ENCODE results near the gene CREBBP.
"Not testable (repeated sequence)": the region's sequence is repeated elsewhere in the genome, so short reads cannot be mapped to it uniquely, and the experiment has no call there.

The CREBBP gene

GRCh38 chr16:3880623-3881498 is at the start of gene CREBBP:
TSS of gene CREBBP (minus strand) at chr16:3880713. CDS start at chr16:3879916, 797 bp downstream.
- no peak for FAIRE-seq
- TF ChIP-seq POLR2A (IDR thresholded peaks at IDR 0.05; ENCODE audit: low read depth, low read length): peak; percentile 59
- DNase-seq (ENCODE audit: insufficient read length, low spot score): peak; percentile 79

DNA sequence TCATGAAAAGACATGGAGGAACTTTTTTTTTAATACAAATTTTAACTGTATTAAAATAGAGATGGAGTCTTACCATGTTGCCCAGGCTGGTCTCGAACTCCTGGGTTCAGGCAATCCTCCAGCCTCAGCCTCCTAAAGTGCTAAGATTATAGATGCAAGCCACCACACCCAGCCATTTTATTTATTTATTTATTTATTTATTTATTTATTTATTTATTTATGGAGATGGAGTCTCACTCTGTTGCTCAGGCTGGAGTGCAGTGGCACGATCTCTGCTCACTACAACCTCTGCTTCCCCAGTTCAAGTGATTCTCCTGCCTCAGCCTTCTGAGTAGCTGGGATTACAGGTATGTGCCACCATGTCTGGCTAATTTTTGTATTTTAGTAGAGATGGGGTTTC is 46.6 kb upstream of the CREBBP start:
- not testable (repeated sequence) for FAIRE-seq

DNA sequence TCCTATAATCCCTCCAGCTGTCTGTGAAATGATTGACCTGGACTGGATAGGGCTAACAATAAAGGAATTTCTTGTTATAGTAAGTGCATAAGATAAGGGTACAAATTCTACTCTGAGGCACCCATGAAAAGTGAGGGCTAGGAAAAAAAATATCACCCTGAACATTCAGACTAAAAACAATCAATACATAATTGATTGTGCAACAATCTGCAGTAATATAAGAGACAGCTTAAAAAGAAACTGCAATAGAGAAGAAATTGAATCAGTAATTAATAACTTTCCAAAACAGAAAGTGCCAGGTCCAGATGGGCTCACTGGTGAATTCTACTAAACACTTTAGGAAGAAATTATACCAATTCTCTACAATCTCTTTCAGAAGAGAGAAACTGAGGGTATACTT is 44.2 kb upstream of the CREBBP start:
- FAIRE-seq: no peak

More for the DNA sequence above, 46.6 kb upstream of the CREBBP start:
- DNase-seq (ENCODE audit: insufficient read length, low spot score): not testable (repeated sequence)

DNA sequence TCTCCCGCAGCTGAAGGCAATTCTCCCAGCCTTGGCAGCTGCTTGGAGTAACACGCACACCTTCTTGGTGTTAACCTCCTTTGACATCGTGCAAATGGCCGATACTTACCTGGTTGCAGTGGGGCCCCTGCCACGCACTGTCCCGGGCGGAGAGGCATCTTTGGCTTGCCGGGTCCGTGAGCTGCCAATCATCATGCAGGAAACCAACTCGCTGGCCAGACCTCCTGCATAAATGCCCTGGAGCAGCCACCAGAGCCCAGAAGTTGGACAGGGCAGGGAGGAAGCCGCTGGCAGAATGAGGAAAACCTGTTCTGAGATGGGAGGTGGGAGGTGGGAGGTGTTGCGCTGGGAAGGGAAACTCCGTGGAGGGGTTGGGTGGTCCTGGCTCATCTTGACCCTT is 41.7 kb upstream of the CREBBP start:
- TF ChIP-seq POLR2A (IDR thresholded peaks at IDR 0.05; ENCODE audit: low read depth, low read length): no peak
- FAIRE-seq (no peak), DNase-seq (ENCODE audit: insufficient read length, low spot score) (no peak)

More for the DNA sequence above, 44.2 kb upstream of the CREBBP start:
- DNase-seq (ENCODE audit: insufficient read length, low spot score): no peak
- no peak for TF ChIP-seq POLR2A (IDR thresholded peaks at IDR 0.05; ENCODE audit: low read depth, low read length)

GRCh38 chr16:3920206-3920605 is 39.7 kb upstream of the CREBBP start:
- TF ChIP-seq POLR2A (IDR thresholded peaks at IDR 0.05; ENCODE audit: low read depth, low read length): no peak
- FAIRE-seq (no peak), DNase-seq (ENCODE audit: insufficient read length, low spot score) (no peak)

GRCh38 chr16:3919413-3919812 is 38.9 kb upstream of the CREBBP start:
- DNase-seq (ENCODE audit: insufficient read length, low spot score) (no peak), FAIRE-seq (no peak)
- TF ChIP-seq POLR2A (IDR thresholded peaks at IDR 0.05; ENCODE audit: low read depth, low read length): no peak

DNA sequence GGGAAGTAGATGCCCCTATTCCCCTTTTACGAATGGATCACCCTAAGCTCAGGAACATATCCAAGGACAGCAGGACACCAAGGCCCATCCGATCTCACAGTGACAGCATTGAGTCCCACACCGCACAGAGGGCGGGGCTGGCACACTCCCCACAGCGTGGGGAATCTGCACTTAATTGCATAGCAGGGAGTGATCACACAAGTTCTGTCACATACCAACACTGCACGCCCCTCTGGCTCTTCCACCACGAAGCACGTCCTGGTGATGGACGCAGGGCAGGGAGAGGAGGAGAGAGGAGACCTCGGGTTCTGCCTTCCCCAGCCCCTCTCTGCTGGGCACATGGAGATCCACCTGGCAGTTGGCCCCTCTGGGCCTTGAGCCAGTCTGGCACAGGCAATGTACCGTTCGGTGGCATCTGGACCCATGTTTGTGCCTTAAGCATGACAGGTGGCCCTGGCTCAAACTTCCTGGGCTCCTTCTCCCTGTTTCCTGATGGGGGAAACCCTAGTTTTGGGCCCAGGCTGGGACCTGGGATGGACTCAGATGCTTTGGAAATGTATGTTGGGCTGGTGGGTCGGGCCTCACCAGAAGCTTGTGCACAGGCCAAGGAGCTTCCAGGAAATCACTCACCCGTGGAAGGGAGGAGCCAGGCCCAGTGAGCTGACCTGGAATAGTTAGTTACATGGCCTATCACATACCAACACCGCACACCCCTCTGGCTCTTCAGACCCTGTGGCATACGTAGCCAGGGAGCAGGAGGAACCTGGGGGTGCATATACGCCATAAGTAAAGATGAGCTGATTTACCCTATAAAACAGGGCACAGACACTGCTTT is 35.1 kb upstream of the CREBBP start:
- DNase-seq (ENCODE audit: insufficient read length, low spot score) (no peak), FAIRE-seq (no peak)
- no peak for TF ChIP-seq POLR2A (IDR thresholded peaks at IDR 0.05; ENCODE audit: low read depth, low read length)

GRCh38 chr16:3912897-3913296 is 32.4 kb upstream of the CREBBP start:
- no peak for TF ChIP-seq POLR2A (IDR thresholded peaks at IDR 0.05; ENCODE audit: low read depth, low read length)
- FAIRE-seq (no peak), DNase-seq (ENCODE audit: insufficient read length, low spot score) (no peak)

- FAIRE-seq (no peak), DNase-seq (ENCODE audit: insufficient read length, low spot score) (no peak)
- TF ChIP-seq POLR2A (IDR thresholded peaks at IDR 0.05; ENCODE audit: low read depth, low read length): no peak
These were observed 31.9 kb upstream of the CREBBP start for GRCh38 chr16:3912373-3912772.

GRCh38 chr16:3911741-3912140 is 31.2 kb upstream of the CREBBP start:
- not testable (repeated sequence) for FAIRE-seq; DNase-seq (ENCODE audit: insufficient read length, low spot score)

DNA sequence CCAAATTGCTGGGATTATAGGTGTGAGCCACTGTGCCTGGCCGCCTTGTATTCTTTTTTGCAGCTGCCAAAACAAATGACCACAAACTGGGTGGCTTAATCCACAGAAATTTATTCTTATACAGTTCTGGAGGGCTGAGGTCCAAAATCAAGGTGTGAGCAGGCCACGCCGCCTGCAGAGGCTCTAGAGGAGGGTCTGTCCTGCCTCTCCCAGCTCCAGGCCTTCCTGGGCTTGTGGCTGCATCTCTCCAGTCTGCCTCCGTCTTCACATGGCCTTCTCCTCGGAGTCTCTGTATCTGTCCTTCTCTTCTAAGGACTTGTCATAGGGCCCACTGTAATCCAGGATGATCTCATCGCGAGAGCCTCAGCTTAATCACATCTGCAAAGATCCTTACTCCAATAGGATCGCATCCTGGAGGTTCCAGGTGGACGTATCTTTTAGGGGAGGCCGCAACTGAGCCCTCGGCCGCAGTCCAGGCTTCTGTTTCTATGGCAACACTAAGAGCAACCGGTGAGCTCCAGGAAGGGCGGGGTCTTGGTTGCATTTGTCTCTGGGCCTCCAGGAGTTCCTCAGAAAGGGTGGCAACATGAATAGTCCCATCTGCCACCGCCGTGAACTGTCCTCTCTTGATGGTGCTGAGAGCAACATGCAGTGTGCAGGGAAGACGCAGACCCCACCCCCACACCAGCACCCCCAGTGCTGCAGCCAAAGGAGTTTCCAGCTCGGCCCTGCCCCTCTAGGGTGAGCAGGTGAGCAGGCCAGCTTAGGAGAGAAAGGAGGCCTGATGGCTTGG is 29.5 kb upstream of the CREBBP start:
- DNase-seq (ENCODE audit: insufficient read length, low spot score) (no peak), FAIRE-seq (no peak)
- no peak for TF ChIP-seq POLR2A (IDR thresholded peaks at IDR 0.05; ENCODE audit: low read depth, low read length)

DNA sequence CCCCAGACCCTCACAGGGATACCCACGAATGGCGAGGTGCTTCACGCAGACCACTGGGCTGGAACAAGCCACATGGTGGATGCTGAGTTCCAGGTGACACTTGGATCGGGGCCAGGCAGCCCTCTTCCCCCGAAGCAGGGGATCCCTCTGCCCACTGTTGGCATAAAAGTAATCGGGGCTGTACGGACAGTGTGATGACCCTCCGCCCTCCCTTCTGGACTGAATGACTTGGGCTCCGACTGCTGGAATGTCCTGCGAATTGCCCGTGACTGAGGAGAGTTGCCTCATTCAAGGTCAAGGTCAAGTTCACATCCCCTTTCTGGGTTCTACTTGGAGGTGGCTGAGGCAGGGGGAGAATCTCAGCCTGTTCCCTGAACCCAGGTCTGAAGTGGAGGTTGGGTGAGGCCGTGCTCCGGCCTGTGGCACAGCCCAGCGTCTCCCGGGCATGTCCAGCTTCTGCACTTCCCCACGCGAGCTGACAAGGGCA is 28.5 kb upstream of the CREBBP start:
- no peak for TF ChIP-seq POLR2A (IDR thresholded peaks at IDR 0.05; ENCODE audit: low read depth, low read length)
- no peak for FAIRE-seq
- no peak for DNase-seq (ENCODE audit: insufficient read length, low spot score)

DNA sequence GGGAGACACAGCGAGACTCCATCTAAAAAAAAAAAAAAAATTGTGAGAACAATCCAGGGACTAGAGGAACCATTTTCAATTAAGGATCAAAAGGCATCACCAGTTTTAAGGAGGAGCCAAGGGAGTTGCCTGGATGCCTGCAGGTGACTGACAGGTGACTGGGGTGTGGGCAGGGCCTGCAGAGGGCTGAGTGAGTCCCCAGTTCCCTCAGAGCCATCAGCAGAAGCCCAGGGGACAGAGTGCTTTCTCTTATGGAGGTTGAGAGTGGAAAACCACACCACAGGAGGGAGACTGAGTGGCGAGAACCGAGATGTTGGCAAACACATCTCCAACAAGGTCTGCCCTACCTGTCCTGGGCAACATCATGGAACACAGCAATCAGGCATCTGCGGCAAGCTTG is 27.1 kb upstream of the CREBBP start:
- FAIRE-seq (no peak), DNase-seq (ENCODE audit: insufficient read length, low spot score) (no peak)
- no peak for TF ChIP-seq POLR2A (IDR thresholded peaks at IDR 0.05; ENCODE audit: low read depth, low read length)

DNA sequence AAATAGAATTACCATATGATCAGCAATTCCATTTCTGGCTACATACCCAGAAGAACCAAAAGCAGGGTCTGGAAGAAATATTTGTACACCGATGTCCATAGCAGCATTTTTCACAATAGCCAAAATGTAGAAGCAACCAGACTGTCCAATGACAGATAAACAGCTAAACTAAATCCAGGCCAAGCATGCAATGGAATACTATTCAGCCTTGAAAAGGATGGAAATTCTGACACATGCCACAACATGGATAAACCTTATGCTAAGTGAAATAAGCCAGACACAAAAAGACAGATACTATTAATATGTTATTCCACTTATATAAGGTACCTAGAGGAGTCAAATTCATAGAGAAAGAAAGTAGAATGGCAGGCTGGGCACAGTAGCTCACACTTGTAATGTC is 25.9 kb upstream of the CREBBP start:
- FAIRE-seq: no peak
- TF ChIP-seq POLR2A (IDR thresholded peaks at IDR 0.05; ENCODE audit: low read depth, low read length): no peak

More for the DNA sequence above, 25.9 kb upstream of the CREBBP start:
- no peak for DNase-seq (ENCODE audit: insufficient read length, low spot score)

All from H54 (cell line).